GM21737 (cell line): Measurements from ENCODE around the gene DHX8.
"Not testable (repeated sequence)": the region's sequence is repeated elsewhere in the genome, so short reads cannot be mapped to it uniquely, and the experiment has no call there.

Experiments
- ATAC-seq: cut with Tn5 transposase; IDR thresholded peaks from one replicate; pipeline ENCODE4 v1.9.1; 2021; ENCODE audit warnings: mild to moderate bottlenecking, moderate library complexity; ENCODE audit not compliant: unreplicated experiment

Gene DHX8

GRCh38 chr17:43461185-43461584 is 22.6 kb upstream of the DHX8 start:
- ATAC-seq, result no peak

- not testable (repeated sequence) for ATAC-seq
Measured at GRCh38 chr17:43462569-43462968, 21.2 kb upstream of the DHX8 start.

GRCh38 chr17:43463241-43463640 is 20.5 kb upstream of the DHX8 start:
- ATAC-seq, result no peak

GRCh38 chr17:43464046-43464445 is 19.7 kb upstream of the DHX8 start:
- ATAC-seq, result no peak

GRCh38 chr17:43465049-43465448 is 18.7 kb upstream of the DHX8 start:
- no peak for ATAC-seq

- no peak for ATAC-seq
Measured at GRCh38 chr17:43467981-43468581, 15.7 kb upstream of the DHX8 start.

GRCh38 chr17:43468691-43469139 is 15.1 kb upstream of the DHX8 start:
- ATAC-seq, result no peak

GRCh38 chr17:43469145-43469544 is 14.6 kb upstream of the DHX8 start:
- ATAC-seq, result no peak

- ATAC-seq, result no peak
Measured at GRCh38 chr17:43471585-43472160, 12.1 kb upstream of the DHX8 start.

GRCh38 chr17:43475494-43476089 is 8.2 kb upstream of the DHX8 start:
- ATAC-seq, result no peak

- ATAC-seq, result not testable (repeated sequence)
Measured at GRCh38 chr17:43476306-43476705, 7.5 kb upstream of the DHX8 start.

- ATAC-seq, result no peak
Measured at GRCh38 chr17:43477832-43478634, 5.7 kb upstream of the DHX8 start.

- ATAC-seq, result no peak
Measured at GRCh38 chr17:43479948-43480347, 3.8 kb upstream of the DHX8 start.

- no peak for ATAC-seq
Measured at GRCh38 chr17:43482103-43483012, 1.4 kb upstream of the DHX8 start.

GRCh38 chr17:43490621-43491020 is 6.8 kb downstream of the DHX8 start:
- ATAC-seq, result no peak

GRCh38 chr17:43509440-43509839 is 25.7 kb downstream of the DHX8 start:
- ATAC-seq, result not testable (repeated sequence)

GRCh38 chr17:43511199-43511598 is 27.4 kb downstream of the DHX8 start:
- ATAC-seq, result not testable (repeated sequence)

- ATAC-seq, result no peak
Measured at GRCh38 chr17:43515656-43516055, 31.9 kb downstream of the DHX8 start.

GRCh38 chr17:43517161-43517560 is 33.4 kb downstream of the DHX8 start:
- peak; percentile 23 for ATAC-seq

- ATAC-seq, result peak; percentile 68
Measured at GRCh38 chr17:43517615-43518386, 34.0 kb downstream of the DHX8 start.
